DMS 273 (cell line): ENCODE results near the gene FOXN1.

Source experiments
- DNase-seq: peaks from one replicate; lab custom pipeline; 2025; ENCODE audit not compliant: unreplicated experiment; lab: John Stamatoyannopoulos, UW

The FOXN1 gene

GRCh38 chr17:28476076-28476865 lies 29.9 kb upstream of the FOXN1 start:
- DNase-seq, result no peak

- DNase-seq, result no peak
Observed at GRCh38 chr17:28477928-28478327, 28.2 kb upstream of the FOXN1 start.

- no peak for DNase-seq
Observed at GRCh38 chr17:28478712-28479615, 27.2 kb upstream of the FOXN1 start.

GRCh38 chr17:28480278-28480677 lies 25.9 kb upstream of the FOXN1 start:
- DNase-seq, result no peak

GRCh38 chr17:28480799-28481571 lies 25.2 kb upstream of the FOXN1 start:
- no peak for DNase-seq

GRCh38 chr17:28482551-28483199 lies 23.5 kb upstream of the FOXN1 start:
- DNase-seq, result peak; percentile 13

- no peak for DNase-seq
Observed at GRCh38 chr17:28484296-28484695, 21.9 kb upstream of the FOXN1 start.

GRCh38 chr17:28485049-28485448 lies 21.1 kb upstream of the FOXN1 start:
- no peak for DNase-seq

- peak; percentile 11 for DNase-seq
Observed at GRCh38 chr17:28487881-28488532, 18.1 kb upstream of the FOXN1 start.

GRCh38 chr17:28488533-28489276 lies 17.4 kb upstream of the FOXN1 start:
- DNase-seq, result no peak

GRCh38 chr17:28491286-28491685 lies 14.9 kb upstream of the FOXN1 start:
- no peak for DNase-seq

- DNase-seq, result no peak
Observed at GRCh38 chr17:28491860-28492259, 14.3 kb upstream of the FOXN1 start.

- DNase-seq, result peak; percentile 28
Observed at GRCh38 chr17:28492352-28493310, 13.5 kb upstream of the FOXN1 start.

- no peak for DNase-seq
Observed at GRCh38 chr17:28493460-28493859, 12.7 kb upstream of the FOXN1 start.

- DNase-seq, result peak; percentile 87
Observed at GRCh38 chr17:28494445-28495188, 11.5 kb upstream of the FOXN1 start.

- no peak for DNase-seq
Observed at GRCh38 chr17:28495635-28496034, 10.5 kb upstream of the FOXN1 start.

GRCh38 chr17:28497931-28498330 lies 8.2 kb upstream of the FOXN1 start:
- DNase-seq, result peak; percentile 17
